ENCODE measurements around the gene ANLN.

DNA sequence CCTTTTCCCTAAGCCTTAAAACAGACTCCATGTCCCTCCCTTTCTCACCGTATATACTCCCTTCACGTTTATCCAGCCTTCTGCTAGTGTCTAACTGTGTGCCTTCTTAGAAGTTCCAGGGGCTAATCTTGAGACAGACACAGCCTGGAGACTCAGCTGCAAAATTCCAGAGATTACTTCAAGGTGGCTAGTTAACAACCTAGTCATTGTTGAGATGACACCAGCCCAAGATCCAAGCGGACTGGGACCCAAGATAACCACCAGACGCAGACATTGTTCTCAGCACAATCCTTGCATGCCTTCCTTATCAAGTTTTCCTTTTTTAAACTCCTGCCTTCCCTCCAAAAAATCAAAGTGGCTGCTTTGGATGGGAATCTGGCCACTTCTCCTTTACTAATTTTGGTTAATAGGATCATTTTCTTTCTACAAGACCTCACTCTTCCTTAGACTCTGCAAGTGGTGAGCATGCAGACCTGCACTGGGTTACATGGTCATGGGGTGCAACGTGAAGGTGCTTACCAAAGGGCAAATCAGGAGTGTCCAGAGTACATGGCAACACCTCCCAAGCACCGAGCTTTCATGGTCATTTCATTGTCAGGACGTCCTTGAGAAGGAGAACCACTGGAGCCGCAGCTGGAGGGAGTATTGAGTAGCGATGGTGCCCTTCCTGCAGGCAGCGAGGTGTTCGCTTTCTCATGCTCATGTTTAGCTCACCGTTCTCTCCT is 69.7 kb downstream of the ANLN start:
- no peak for TF ChIP-seq EZH2 (IDR thresholded peaks at IDR 0.05; ENCODE audit: low read length)
- TF ChIP-seq, protein P1, sequence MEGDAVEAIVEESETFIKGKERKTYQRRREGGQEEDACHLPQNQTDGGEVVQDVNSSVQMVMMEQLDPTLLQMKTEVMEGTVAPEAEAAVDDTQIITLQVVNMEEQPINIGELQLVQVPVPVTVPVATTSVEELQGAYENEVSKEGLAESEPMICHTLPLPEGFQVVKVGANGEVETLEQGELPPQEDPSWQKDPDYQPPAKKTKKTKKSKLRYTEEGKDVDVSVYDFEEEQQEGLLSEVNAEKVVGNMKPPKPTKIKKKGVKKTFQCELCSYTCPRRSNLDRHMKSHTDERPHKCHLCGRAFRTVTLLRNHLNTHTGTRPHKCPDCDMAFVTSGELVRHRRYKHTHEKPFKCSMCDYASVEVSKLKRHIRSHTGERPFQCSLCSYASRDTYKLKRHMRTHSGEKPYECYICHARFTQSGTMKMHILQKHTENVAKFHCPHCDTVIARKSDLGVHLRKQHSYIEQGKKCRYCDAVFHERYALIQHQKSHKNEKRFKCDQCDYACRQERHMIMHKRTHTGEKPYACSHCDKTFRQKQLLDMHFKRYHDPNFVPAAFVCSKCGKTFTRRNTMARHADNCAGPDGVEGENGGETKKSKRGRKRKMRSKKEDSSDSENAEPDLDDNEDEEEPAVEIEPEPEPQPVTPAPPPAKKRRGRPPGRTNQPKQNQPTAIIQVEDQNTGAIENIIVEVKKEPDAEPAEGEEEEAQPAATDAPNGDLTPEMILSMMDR (optimal IDR thresholded peaks at IDR 0.05 in 1 of 3, IDR thresholded peaks at IDR 0.05 in 1 of 3, conservative IDR thresholded peaks at IDR 0.05 in 1 of 3; ENCODE audit: extremely low read depth in 1 of 3, insufficient read depth in 2 of 3, low read length in 3 of 3): no peak

Measured in keratinocyte (primary cell).